ENCODE measurements around the gene CCND1.

CCND1 gene

GRCh38 chr11:69654001-69654659 lies 13.2 kb downstream of the CCND1 start:
- no peak for DNase-seq (ENCODE audit: low read depth)

- no peak for DNase-seq (ENCODE audit: low read depth)
Observed at GRCh38 chr11:69654660-69655478, 13.9 kb downstream of the CCND1 start.

DNA sequence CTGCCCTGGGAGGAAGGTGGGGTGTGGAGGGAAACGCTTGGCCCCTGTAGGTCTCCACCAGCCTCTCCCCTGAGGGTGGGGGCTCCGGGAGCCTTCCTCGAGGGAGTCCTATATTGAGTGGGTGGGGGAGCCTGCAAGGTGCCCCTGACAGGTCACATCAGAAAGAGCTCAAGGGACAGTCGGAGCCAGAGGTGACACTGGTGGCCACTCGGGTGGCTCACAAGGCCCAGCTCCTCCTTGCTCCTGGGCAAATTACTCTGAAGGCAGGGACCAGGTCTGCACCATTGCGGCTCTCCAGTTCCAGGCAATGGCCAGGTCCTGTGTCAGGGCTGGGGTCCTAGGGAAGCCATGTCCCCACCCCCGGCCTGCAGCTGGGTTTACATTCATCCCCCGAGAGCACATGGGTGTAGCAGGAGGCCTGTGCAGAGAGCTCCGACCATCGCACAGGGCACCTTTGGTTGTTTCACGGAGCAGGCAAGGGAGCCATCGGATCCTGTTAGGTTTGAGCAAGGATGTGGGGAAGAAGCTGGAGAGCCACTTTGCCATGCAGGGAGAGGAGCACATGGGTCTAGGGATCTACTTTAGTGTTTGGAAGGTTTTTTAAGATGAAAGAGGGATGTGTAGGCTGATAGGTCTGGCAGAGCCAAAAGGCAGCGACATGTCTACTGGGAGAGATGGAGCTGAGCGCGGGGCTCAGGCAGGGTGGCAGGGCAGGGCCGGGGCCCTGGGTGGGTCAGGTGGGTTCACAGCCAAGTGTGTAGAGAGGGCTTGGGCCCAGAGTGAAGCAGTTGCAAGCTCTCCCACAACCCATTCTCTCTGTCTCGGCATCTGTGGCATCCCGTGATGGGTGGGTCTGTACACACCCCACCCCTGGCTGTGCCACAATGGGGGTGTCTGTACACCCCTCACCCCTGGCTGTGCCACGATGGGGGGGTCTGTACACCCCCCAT lies 14.8 kb downstream of the CCND1 start:
- no peak for DNase-seq (ENCODE audit: low read depth)

DNA sequence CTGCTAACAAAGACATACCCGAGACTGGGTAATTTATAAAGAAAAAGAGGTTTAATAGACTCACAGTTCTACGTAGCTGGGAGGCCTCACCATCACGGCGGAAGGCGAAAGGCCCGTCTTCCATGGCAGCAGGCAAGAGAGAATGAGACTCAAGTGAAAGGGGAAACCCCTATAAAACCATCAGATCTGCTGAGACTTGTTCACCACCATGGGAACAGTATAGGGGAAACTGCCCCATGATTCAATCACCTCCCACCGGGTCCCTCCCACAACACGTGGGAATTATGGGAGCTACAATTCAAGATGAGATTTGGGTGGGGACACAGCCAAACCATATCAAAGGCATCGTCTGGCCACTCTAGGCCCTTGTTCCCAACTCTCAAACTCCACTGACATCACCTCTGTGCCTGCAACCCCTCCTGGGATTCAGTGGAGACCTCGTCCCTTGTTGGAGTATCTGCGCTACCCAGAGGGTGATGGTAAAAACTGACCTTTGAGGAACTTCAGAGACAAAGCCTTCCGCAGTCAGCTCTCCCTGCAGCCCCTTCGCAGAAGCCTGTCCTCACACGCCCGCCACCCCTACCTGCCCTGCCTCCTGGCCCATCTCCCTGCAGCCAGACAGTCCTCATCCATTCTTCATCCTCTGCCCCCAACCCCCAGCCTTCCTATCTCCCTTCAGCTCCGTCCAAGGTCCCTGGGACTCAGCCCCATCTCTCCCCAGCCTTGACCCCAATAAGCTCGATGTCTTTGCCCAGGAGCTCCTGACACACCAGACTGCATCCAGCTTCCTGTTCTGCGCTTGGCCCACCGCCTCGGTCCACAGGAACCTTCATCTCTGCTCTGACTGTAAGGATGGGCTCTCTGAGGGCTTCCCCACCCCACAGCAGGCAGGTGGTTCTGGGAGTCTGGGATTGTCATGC lies 15.8 kb downstream of the CCND1 start:
- DNase-seq (ENCODE audit: low read depth), result no peak

GRCh38 chr11:69657456-69657910 lies 16.5 kb downstream of the CCND1 start:
- no peak for DNase-seq (ENCODE audit: low read depth)

DNA sequence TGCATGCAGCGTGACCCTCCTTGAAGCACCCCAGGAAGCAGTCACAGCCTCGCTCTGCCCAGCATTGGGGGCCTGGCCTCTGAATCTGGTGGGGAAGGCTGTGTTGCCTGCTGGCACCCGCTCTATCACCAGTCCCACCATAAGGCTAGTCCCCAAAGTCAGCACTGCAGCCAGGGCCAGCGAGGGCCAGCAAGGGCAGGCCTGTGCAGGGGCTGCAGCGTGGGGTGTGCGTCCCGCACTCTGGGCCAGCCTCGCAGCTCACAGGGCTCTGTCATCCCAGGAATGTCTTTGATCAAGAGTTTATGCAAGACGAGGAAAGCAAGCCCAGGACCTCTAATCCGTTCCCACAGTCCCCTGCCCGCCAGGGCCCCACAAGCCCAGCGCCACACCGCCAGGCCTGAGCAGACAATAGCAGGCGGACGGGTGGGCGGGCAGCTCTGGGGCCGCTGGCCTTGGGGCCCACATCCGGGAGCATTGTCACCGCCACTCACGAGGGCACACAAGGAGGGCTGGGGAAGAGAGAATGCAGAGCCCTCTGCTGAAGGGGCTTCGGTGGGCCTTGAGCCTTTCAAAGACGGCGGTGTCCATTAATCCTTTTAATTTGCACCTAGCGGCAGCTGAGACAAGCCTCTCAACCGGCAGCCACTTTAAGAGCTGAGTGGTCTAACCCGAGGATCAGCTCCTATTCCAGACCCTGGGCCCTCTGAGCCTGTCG lies 17.1 kb downstream of the CCND1 start:
- no peak for DNase-seq (ENCODE audit: low read depth)

GRCh38 chr11:69658626-69659450 lies 17.9 kb downstream of the CCND1 start:
- no peak for DNase-seq (ENCODE audit: low read depth)

DNA sequence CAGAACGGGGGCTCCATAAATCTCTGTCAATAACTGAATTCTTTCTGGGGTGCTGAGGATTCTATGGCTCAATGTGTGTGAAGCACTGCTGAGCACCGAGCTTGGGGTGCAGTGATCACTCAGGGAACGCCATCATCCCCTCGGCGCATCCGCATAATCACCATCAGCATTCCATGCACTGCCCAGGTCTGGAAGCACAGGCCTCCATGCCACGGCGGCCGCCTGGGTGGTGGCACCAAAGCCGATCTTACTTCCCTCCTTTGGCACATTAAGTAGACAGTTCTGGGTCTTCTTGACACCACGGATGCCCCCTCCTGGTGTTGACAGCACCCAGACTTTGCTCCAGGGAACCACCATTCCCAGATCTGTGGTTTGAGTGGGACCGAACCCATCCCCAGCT lies 18.6 kb downstream of the CCND1 start:
- no peak for DNase-seq (ENCODE audit: low read depth)

DNA sequence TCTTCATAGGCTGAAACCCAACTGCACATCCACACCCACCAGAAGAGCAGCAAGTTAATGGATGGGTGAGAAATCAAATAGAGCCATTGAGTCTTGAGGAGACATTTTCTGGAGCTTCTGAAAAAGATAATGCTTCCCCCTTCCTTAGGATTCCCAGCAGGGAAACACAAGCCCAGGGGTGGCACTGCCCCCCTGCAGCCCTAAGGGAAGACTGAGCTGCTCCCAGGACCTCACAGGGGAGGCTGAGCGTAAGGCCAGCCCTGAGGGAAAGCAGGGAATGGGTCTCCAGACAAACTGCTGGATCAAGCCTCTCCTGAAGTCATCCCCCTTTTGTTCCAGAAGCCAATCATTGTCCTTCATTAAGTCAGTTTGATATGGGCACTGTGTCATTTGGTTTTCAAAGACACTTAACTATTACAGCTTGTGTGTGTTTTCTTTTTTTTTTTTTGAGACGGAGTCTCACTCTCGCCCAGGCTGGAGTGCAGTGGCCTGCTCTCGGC lies 19.1 kb downstream of the CCND1 start:
- DNase-seq (ENCODE audit: low read depth), result no peak

DNA sequence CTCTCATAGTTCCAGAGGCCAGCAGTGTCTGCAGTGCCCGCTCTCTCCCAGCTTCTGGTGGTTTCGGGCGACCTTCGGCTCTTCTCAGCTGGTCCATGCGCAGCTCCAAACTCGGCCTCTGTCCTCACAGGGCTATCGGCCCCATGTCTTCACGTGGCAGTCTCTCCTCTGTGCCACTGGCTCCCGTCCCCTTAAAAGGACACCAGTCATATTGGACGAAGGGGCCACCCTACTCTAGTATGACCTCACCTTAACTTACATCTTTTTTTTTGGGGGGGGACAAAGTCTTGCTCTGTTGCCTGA lies 20.4 kb downstream of the CCND1 start:
- DNase-seq (ENCODE audit: low read depth), result no peak

DNA sequence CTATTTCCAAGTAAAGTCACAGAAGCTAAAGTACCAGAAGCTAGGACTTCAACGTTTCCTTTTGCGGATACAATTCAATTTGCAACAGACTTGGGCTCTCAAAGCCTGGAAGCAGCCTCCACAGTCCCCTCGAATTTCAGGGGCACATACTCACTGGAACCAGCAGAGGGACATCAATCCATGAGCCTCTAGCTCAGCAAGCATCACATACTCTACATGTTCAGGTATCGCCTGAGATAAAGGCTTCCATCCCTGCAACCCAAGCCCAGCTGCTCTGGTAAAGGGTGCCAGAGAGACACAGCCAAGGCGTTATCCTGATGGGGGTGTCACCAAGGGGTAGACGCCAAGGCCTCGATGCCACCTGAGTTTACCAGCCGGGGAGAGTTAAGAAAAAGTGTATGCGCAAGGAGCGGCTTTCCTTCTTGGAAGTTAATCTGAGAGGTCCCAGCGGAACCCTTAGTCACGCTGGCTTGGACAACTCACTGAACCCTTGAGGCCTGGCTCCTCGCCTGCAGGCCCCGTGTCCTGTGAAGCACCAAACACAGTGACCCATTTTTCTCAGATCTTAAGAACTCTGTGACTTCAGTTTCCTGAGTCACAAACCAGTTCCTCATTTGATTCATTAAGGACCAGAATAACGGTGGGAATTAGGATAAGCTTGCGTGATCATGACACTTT lies 21.2 kb downstream of the CCND1 start:
- DNase-seq (ENCODE audit: low read depth), result no peak

DNA sequence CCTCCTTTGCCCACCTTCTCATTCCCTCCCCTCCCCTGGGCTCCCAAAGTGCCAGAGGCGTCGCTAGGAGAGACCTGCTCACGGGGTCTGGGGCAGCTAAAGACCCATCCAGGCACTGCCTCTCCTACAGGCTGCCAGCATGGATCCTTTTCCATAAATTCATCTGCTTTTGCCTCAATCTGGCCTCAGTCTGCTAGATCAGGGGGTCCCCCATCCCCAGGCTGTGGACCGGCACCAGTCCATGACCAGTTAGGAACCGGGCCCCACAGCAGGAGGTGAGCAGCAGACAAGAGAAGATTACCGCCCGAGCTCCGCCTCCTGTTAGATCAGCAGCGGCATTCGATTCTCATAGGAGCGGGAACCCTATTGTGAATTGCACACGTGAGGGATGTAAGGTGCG lies 21.9 kb downstream of the CCND1 start:
- no peak for DNase-seq (ENCODE audit: low read depth)

GRCh38 chr11:69663326-69663725 lies 22.4 kb downstream of the CCND1 start:
- DNase-seq (ENCODE audit: low read depth), result no peak

- DNase-seq (ENCODE audit: low read depth), result no peak
Observed at GRCh38 chr11:69664103-69664775, 23.3 kb downstream of the CCND1 start.

GRCh38 chr11:69664901-69665300 lies 23.9 kb downstream of the CCND1 start:
- no peak for DNase-seq (ENCODE audit: low read depth)

- no peak for DNase-seq (ENCODE audit: low read depth)
Observed at GRCh38 chr11:69665669-69666068, 24.7 kb downstream of the CCND1 start.

DNA sequence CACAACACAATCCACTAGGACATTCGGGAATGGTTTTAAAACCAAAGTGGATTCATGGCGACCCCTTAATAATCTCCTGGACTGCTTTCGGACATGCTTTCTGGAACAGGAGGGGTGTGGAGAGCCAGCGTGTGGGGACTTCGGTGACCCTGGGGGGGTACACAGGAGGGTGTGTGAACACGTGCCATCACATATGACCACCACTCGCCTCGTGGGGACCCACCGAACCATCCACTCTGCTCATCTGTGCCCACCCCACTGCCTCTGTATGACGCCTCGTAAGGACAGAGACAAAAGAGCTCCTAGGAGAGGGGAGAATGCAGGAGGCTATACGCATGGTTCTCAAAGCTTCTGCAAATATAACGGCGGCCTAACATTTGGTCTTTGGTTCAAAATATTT lies 25.3 kb downstream of the CCND1 start:
- no peak for DNase-seq (ENCODE audit: low read depth)

- no peak for DNase-seq (ENCODE audit: low read depth)
Observed at GRCh38 chr11:69666752-69667536, 26.0 kb downstream of the CCND1 start.
